Stomach smooth muscle (tissue), 2 donors: ENCODE measurements around the gene KAT6B.
"Not testable (repeated sequence)": the region's sequence is repeated elsewhere in the genome, so short reads cannot be mapped to it uniquely, and the experiment has no call there.

ENCODE experiments used
- H3K27ac ChIP-seq: one replicate; pipeline ENCODE4 v1.7.0; 2013; ENCODE audit warnings: mild to moderate bottlenecking, low read length, inconsistent platforms
- H3K27me3 ChIP-seq, 2 donors: one replicate each; pipeline ENCODE4 v1.7.0; 2013; ENCODE audit warnings: low read length in 2 of 2; ENCODE audit not compliant: insufficient read depth in 2 of 2, control insufficient read depth in 1 of 2
- H3K36me3 ChIP-seq, 2 donors: one replicate each; pipeline ENCODE4 v1.7.0; 2013; ENCODE audit warnings: low read length in 2 of 2; ENCODE audit not compliant: control insufficient read depth in 2 of 2, insufficient read depth in 2 of 2
- H3K4me1 ChIP-seq: one replicate; pipeline ENCODE4 v1.7.0; 2013; ENCODE audit warnings: low read length; ENCODE audit not compliant: control insufficient read depth, insufficient read depth
- H3K4me3 ChIP-seq, 2 donors: one replicate each; pipeline ENCODE4 v1.7.0; 2013; ENCODE audit warnings: low read length in 2 of 2
- H3K9ac ChIP-seq, 2 donors: one replicate each; pipeline ENCODE4 v1.7.0; 2013; ENCODE audit warnings: low read length in 2 of 2, mild to moderate bottlenecking in 1 of 2
- H3K9me3 ChIP-seq, 2 donors: one replicate each; pipeline ENCODE4 v1.7.0; 2013; ENCODE audit warnings: low read length in 2 of 2; ENCODE audit not compliant: control insufficient read depth in 2 of 2
- donor health status: healthy.
- donor health status: Pancreatic carcinoma.

Gene KAT6B

GRCh38 chr10:74826142-74827044 lies at the start of gene KAT6B:
KAT6B (plus strand) TSS chr10:74826600; CDS start chr10:74842858, 16,258 bp downstream.
- Histone ChIP-seq H3K4me1 (peaks cover 36% of the 10 kb centered on the region), H3K36me3 (no peaks in the 10 kb centered on the region), H3K9me3 (no peaks in the 10 kb centered on the region), H3K4me3 (peak within 1 kb of the TSS; percentile 82 to 93), H3K27ac (peak within 1 kb of the TSS; percentile 95), H3K9ac (peak within 1 kb of the TSS; percentile 54 to 83), H3K27me3 (no peaks in the 10 kb centered on the region)

GRCh38 chr10:74778436-74779094 lies 47.8 kb upstream of the KAT6B start:
- peak overlapping the region in 1 of 2 donors; percentile 8 for H3K4me3 ChIP-seq
- H3K36me3 ChIP-seq: no peaks in the 10 kb centered on the region
- no peaks in the 10 kb centered on the region for H3K27me3 ChIP-seq
- no peak overlapping the region for H3K27ac ChIP-seq
- no peaks in the 10 kb centered on the region for H3K9me3 ChIP-seq
- no peak overlapping the region for H3K9ac ChIP-seq
- no peaks in the 10 kb centered on the region for H3K4me1 ChIP-seq

GRCh38 chr10:74781870-74782269 lies 44.5 kb upstream of the KAT6B start:
- not testable (repeated sequence) for H3K9ac ChIP-seq, H3K27me3 ChIP-seq, H3K4me1 ChIP-seq, H3K4me3 ChIP-seq, H3K9me3 ChIP-seq, H3K27ac ChIP-seq, H3K36me3 ChIP-seq

- Histone ChIP-seq H3K9ac (no peak overlapping the region), H3K27ac (no peak overlapping the region)
Measured at GRCh38 chr10:74784462-74784861, 41.9 kb upstream of the KAT6B start.

GRCh38 chr10:74786126-74786525 lies 40.3 kb upstream of the KAT6B start:
- Histone ChIP-seq H3K36me3 (no peaks in the 10 kb centered on the region), H3K4me1 (no peaks in the 10 kb centered on the region), H3K27me3 (no peaks in the 10 kb centered on the region), H3K9ac (no peak overlapping the region), H3K4me3 (no peak overlapping the region), H3K9me3 (no peaks in the 10 kb centered on the region), H3K27ac (no peak overlapping the region)

More at GRCh38 chr10:74784462-74784861, 41.9 kb upstream of the KAT6B start:
- Histone ChIP-seq H3K27me3 (no peaks in the 10 kb centered on the region), H3K4me1 (no peaks in the 10 kb centered on the region), H3K4me3 (no peak overlapping the region), H3K36me3 (no peaks in the 10 kb centered on the region), H3K9me3 (no peaks in the 10 kb centered on the region)

- H3K9me3 ChIP-seq: no peaks in the 10 kb centered on the region
- H3K27me3 ChIP-seq: no peaks in the 10 kb centered on the region
- no peak overlapping the region for H3K27ac ChIP-seq
- H3K4me3 ChIP-seq: no peak overlapping the region
- no peaks in the 10 kb centered on the region for H3K4me1 ChIP-seq
- no peak overlapping the region for H3K9ac ChIP-seq
- no peaks in the 10 kb centered on the region for H3K36me3 ChIP-seq
Measured at GRCh38 chr10:74787457-74787856, 38.9 kb upstream of the KAT6B start.

GRCh38 chr10:74791979-74792378 lies 34.4 kb upstream of the KAT6B start:
- not testable (repeated sequence) for H3K27ac ChIP-seq, H3K9ac ChIP-seq, H3K27me3 ChIP-seq, H3K36me3 ChIP-seq, H3K4me3 ChIP-seq, H3K4me1 ChIP-seq, H3K9me3 ChIP-seq

GRCh38 chr10:74792726-74793125 lies 33.7 kb upstream of the KAT6B start:
- H3K4me1 ChIP-seq: no peaks in the 10 kb centered on the region
- H3K9ac ChIP-seq: no peak overlapping the region
- no peak overlapping the region for H3K4me3 ChIP-seq
- no peak overlapping the region for H3K27ac ChIP-seq
- H3K27me3 ChIP-seq: no peaks in the 10 kb centered on the region
- no peaks in the 10 kb centered on the region for H3K9me3 ChIP-seq
- H3K36me3 ChIP-seq: no peaks in the 10 kb centered on the region

GRCh38 chr10:74793240-74793639 lies 33.2 kb upstream of the KAT6B start:
- H3K27me3 ChIP-seq, H3K27ac ChIP-seq, H3K36me3 ChIP-seq, H3K9ac ChIP-seq, H3K4me3 ChIP-seq, H3K4me1 ChIP-seq, H3K9me3 ChIP-seq: not testable (repeated sequence)

GRCh38 chr10:74794531-74794930 lies 31.9 kb upstream of the KAT6B start:
- Histone ChIP-seq H3K9me3 (no peaks in the 10 kb centered on the region), H3K36me3 (no peaks in the 10 kb centered on the region), H3K27me3 (no peaks in the 10 kb centered on the region), H3K9ac (no peak overlapping the region), H3K27ac (no peak overlapping the region), H3K4me1 (no peaks in the 10 kb centered on the region), H3K4me3 (no peak overlapping the region)

GRCh38 chr10:74797550-74797949 lies 28.9 kb upstream of the KAT6B start:
- Histone ChIP-seq H3K27me3 (no peaks in the 10 kb centered on the region), H3K27ac (no peak overlapping the region), H3K4me3 (no peak overlapping the region), H3K36me3 (no peaks in the 10 kb centered on the region), H3K9me3 (no peaks in the 10 kb centered on the region), H3K9ac (no peak overlapping the region), H3K4me1 (peaks cover 8% of the 10 kb centered on the region)
